Ovary (tissue), 3 donors: ENCODE results near the gene SIGLEC5.

Experiments
- CTCF ChIP-seq, 3 donors: fragments of 450-650 bp in 2 of 3; fragments of 200-600 bp in 1 of 3; IDR thresholded peaks; one replicate each; pipeline versions ENCODE4 v1.5.1 to v1.8.0; 2016 to 2022; ENCODE audit warnings: antibody characterized with exemption in 3 of 3, mild to moderate bottlenecking in 1 of 3
- POLR2A ChIP-seq: fragments of 450-650 bp; IDR thresholded peaks from one replicate; pipeline ENCODE4 v1.6.1; 2017; ENCODE audit warnings: antibody characterized with exemption, mild to moderate bottlenecking, moderate library complexity
- donor health status: DM: no; HTN: no; CAD: no.

- TF ChIP-seq CTCF (IDR thresholded peaks at IDR 0.05) (no peak), POLR2A (no peak)
Observed at GRCh38 chr19:51676566-51677083, 46.4 kb upstream of the SIGLEC5 start.
